ENCODE measurements around the gene ZNHIT1. TPM values are rescaled to one million over a fixed set of nuclear protein-coding genes. Genes with fewer than 3 reads are reported as not detected.

ZNHIT1 gene
- total RNA-seq, result 10 to 100 TPM; 25.7 to 38.2 (median 32.4) TPM
- polyA plus RNA-seq, result 10 to 100 TPM; 84.3 to 92.3 TPM

GRCh38 chr7:101217388-101218235, at the start of gene ZNHIT1, which contains the start of gene PLOD3:
Gene ZNHIT1, plus strand, starts transcription at chr7:101218165. Its CDS starts 31 bp downstream, at chr7:101218196.
Gene PLOD3, minus strand, starts transcription at chr7:101217581. Its CDS starts 307 bp downstream, at chr7:101217274.
- peak; percentile 94 to 100 (median 97) for DNase-seq
- Histone ChIP-seq H3K36me3 (peaks cover 0 to 1% (median 0%) of the 10 kb centered on the region in 3 donors), H3K4me3 (peak within 1 kb of the TSS; percentile 56 to 98 (median 74)), H3K9me3 (no peaks in the 10 kb centered on the region), H3K27me3 (no peaks in the 10 kb centered on the region), H3K4me1 (peaks cover 14 to 25% (median 18%) of the 10 kb centered on the region in 3 donors), H3K27ac (peak within 1 kb of the TSS; percentile 77 to 95 (median 85))
- intact Hi-C loops (cut with DNase I), result no loop called here
- peak; percentile 64 for FAIRE-seq
- WGBS, 2 donors, result 1% methylated on average over 57 of the region's 57 CpGs
- TF ChIP-seq CTCF (IDR thresholded peaks at IDR 0.05), result peak in 2 of 4 donors; percentile 10 to 17
- ATAC-seq, result peak; percentile 90 to 93 (median 92)

- 3 to 7% methylated on average over 3 to 6 of the region's 6 CpGs for WGBS, 2 donors
- no peak overlapping the region for H3K4me3 ChIP-seq
- H3K4me1 ChIP-seq, result peaks cover 15 to 30% (median 24%) of the 10 kb centered on the region in 3 donors
- TF ChIP-seq CTCF (IDR thresholded peaks at IDR 0.05), result no peak
- no peak overlapping the region for H3K27ac ChIP-seq
- H3K36me3 ChIP-seq, result no peaks in the 10 kb centered on the region
- no peak for FAIRE-seq
- peaks cover 0 to 52% (median 7%) of the 10 kb centered on the region in 4 donors for H3K27me3 ChIP-seq
- intact Hi-C loops (cut with DNase I), result no loop called here
- no peak for ATAC-seq
- H3K9me3 ChIP-seq, result no peaks in the 10 kb centered on the region
- DNase-seq, result no peak
Observed at GRCh38 chr7:101168412-101169049, 49.4 kb upstream of the ZNHIT1 start.

GRCh38 chr7:101169110-101169837, 48.7 kb upstream of the ZNHIT1 start:
- TF ChIP-seq CTCF (IDR thresholded peaks at IDR 0.05), result no peak
- Histone ChIP-seq H3K27ac (no peak overlapping the region), H3K36me3 (no peaks in the 10 kb centered on the region), H3K4me1 (peaks cover 10 to 25% (median 23%) of the 10 kb centered on the region in 3 donors), H3K4me3 (no peak overlapping the region), H3K27me3 (peaks cover 0 to 47% (median 7%) of the 10 kb centered on the region in 4 donors), H3K9me3 (no peaks in the 10 kb centered on the region)
- WGBS, 2 donors, result 0 to 2% methylated on average over 15 to 18 of the region's 18 CpGs
- no peak for ATAC-seq
- no peak for DNase-seq
- intact Hi-C loops (cut with DNase I), result no loop called here
- FAIRE-seq, result no peak

- WGBS, 2 donors, result 1 to 4% methylated on average over 30 to 33 of the region's 33 CpGs
- no peaks in the 10 kb centered on the region for H3K36me3 ChIP-seq
- intact Hi-C loops (cut with DNase I), result no loop called here
- FAIRE-seq (no peak), DNase-seq (peak; percentile 54 to 92 (median 76)), ATAC-seq (peak; percentile 43 to 64 (median 53))
- H3K9me3 ChIP-seq, result no peaks in the 10 kb centered on the region
- H3K27ac ChIP-seq, result no peak overlapping the region
- peaks cover 8 to 20% (median 20%) of the 10 kb centered on the region in 3 donors for H3K4me1 ChIP-seq
- H3K4me3 ChIP-seq, result no peak overlapping the region
- peak; percentile 75 to 83 (median 79) for TF ChIP-seq CTCF (IDR thresholded peaks at IDR 0.05)
- peaks cover 0 to 46% (median 7%) of the 10 kb centered on the region in 4 donors for H3K27me3 ChIP-seq
Observed at GRCh38 chr7:101169838-101170551, 48.0 kb upstream of the ZNHIT1 start.

All from pancreas (tissue), 10 donors.